Body of pancreas (tissue), 4 donors: Measurements from ENCODE around the gene NOL6.

ENCODE experiments used
- CTCF ChIP-seq, 7 experiments: fragments of 450-650 bp in 4 of 7; fragments of 200-600 bp in 3 of 7; sonication (generic) in 3 of 7; IDR thresholded peaks; one replicate each; pipeline ENCODE4 v1.5.1; 2016 to 2019; ENCODE audit warnings: antibody characterized with exemption in 7 of 7
- POLR2A ChIP-seq, 3 donors: fragments of 450-650 bp; IDR thresholded peaks; one replicate each; pipeline ENCODE4 v1.6.1; 2016; ENCODE audit warnings: antibody characterized with exemption in 3 of 3, mild to moderate bottlenecking in 2 of 3

GRCh38 chr9:33465096-33465495, 8.6 kb downstream of the NOL6 start:
- no peak for TF ChIP-seq CTCF (IDR thresholded peaks at IDR 0.05)
- no peak for TF ChIP-seq POLR2A (IDR thresholded peaks at IDR 0.05)
